GM08714 (cell line): Measurements from ENCODE around the gene C3orf49.
A peak's percentile ranks its signal among the peaks of the same experiment; 100 is the strongest.

ENCODE experiments used
- H3K4me3 ChIP-seq: fragments of 200-500 bp; sonication (Bioruptor generic); 2 replicates; pipeline ENCODE4 v1.5.1; 2014; ENCODE audit warnings: mild to moderate bottlenecking, low read length, inconsistent platforms
- ZNF274 ChIP-seq: IDR thresholded peaks from 2 replicates; pipeline ENCODE4 v1.6.1; 2012; ENCODE audit warnings: mild to moderate bottlenecking, low read depth, low read length

The C3orf49 gene

DNA sequence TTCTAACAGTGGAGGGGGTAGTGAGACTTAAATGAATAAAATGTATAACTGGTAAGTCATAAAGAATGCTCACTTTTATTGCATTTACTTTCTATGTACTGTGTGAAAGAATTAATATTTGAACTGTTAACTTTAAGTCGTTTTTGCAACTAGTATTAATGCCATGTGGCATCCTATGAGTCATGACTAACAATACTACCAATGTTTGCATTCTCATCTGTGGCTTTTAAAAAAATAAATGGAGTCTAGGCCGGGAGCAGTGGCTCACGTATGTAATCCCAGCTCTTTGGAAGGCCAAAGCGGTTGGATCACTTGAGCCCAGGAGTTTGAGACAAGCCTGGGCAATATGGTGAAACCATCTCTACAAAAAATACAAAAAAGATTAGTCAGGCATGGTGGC is 5.2 kb downstream of the C3orf49 start:
- TF ChIP-seq ZNF274: no peak
- H3K4me3 ChIP-seq: no peak overlapping the region

DNA sequence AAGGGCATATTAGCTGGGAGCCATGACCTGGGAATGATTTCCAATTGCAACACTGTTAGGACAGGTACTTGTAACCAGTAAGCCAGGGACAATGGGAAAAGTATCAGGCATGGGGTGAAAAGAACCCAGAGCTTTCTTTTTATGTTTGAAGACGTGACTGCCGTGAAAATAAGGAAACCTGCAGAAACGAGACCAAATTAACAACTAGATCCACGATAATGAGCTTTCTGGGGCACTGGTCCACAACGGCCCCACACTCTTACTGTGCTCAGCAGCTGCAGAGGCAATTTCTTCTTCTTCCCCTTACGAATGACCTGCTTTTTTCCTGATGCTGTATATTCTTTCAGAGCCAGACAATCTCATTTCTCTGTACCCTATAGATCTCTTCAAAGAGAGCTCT is 11.4 kb downstream of the C3orf49 start:
- H3K4me3 ChIP-seq: no peak overlapping the region
- TF ChIP-seq ZNF274: no peak

DNA sequence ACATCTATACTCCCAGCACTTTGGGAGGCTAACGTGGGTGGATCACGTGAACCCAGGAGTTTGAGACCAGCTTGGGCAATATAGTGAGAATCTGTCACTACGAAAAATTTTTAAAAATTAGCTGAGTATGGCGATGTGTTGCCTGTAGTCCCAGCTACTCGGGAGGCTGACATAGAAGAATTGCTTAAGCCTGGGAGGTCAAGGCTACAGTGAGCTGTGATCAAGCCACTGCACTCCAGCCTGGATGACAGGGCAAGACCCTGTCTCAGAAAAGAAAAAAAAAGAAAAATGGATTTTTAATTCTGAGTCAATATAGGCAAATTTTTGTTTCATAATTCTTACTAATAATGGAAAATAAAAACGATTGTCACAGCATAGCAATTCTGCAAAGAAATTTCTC is 13.3 kb downstream of the C3orf49 start:
- no peak for TF ChIP-seq ZNF274

DNA sequence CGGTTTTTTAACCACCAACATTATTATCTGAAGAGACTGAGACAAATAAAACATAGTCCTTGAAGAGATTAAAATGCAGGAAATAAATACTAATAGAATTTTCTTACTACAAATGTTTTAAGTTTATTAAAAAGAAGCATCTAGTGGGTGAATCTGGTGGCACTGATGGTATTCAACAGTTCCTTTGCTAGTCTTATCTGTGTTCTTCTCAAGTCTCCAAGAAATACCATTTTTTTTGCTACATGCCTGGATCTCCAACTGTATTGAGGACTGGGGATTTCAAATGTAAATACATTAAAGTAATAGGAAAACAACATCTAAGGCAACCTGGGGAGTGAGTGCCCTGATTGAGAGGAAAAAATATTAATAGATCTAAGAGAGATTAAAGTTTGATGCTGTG is 22.6 kb downstream of the C3orf49 start:
- H3K4me3 ChIP-seq: no peak overlapping the region
- no peak for TF ChIP-seq ZNF274

More for the DNA sequence above, 13.3 kb downstream of the C3orf49 start:
- no peak overlapping the region for H3K4me3 ChIP-seq

DNA sequence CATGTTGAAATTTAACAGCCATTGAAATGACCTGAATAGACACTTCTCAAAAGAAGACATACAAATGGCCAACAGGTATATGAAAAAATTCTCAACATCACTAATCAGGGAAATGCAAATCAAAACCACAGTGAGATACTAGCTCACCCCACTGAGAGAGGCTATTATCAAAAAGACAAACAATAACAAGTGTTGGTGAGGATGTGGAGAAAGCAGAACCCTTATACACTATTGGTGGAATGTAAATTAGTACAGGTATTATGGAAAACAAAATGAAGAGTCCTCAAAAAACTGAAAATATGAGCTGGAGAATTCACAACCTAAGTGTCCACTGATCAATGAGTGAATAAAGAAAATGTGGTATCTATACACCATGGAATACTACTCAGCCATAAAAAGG is 23.0 kb downstream of the C3orf49 start:
- no peak for TF ChIP-seq ZNF274
- no peak overlapping the region for H3K4me3 ChIP-seq

DNA sequence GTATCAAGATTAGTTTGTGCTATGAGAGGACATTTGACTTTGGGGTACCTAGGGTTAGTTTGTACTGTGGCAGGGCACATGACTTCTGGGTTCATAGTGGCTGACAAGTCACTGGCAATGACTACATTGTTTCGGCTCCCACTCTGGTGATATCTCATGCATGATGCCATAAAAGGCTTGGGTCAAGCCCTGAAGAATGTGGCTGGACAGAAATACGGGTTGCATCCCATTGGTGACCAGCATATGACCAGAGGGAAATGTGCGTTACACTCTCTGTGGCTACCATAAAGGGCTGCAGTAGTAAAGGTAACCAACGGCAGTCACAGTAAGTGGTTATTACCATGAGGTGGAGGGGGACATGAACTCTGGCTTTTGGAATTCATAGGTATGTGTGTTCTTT is 26.1 kb downstream of the C3orf49 start:
- TF ChIP-seq ZNF274: no peak

DNA sequence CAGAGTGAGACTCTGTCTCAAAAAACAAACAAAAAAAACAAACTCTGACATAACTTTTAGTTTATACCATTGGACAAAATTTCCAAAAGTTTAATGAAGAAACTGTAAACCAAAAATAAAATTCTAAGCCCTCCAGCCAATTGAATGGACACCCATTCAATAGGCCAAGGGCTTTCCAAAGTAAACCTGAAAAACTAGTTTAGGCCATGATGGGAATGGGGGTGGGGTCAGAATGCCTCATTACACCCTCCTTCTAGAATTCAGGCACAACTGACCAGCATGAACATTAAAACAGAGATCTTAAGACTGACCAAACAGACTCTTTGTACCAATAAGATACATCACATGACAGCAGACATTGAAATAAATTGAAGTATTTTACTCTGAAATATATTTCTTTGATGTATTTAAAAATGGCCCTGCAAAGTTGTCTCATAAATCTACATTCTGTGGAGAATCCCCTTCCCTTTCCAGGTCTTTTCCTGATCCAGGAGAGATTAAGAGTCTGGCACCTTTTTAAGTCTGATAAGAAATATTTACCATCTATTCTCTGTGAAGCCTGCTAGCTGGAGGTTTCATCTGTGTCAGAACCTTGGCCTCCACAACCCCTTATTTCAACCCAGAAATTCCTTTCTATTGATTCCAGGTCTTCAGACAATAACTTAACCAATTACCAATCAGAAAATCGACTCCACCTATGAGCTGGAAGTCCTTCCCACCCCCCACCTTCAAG is 28.8 kb downstream of the C3orf49 start:
- no peak for TF ChIP-seq ZNF274
- no peak overlapping the region for H3K4me3 ChIP-seq

More for the DNA sequence above, 26.1 kb downstream of the C3orf49 start:
- H3K4me3 ChIP-seq: no peak overlapping the region

DNA sequence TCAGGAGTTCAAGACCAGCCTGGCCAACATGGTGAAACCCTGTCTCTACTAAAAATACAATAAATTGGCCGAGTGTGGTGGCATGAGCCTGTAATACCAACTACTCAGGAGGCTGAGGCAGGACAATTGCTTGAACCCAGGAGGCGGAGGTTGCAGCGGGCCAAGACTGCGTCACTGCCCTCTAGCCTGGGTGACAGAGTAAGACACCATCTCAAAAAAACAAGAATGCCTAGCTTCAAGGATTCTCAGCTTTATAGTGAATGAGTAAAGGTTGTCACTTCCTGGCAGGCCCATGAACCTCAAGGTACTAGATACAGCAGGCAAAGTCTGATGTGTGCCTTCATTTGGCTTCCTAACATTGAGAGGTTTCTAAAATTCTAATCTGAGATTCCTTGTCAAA is 30.1 kb downstream of the C3orf49 start:
- no peak overlapping the region for H3K4me3 ChIP-seq
- TF ChIP-seq ZNF274: no peak

DNA sequence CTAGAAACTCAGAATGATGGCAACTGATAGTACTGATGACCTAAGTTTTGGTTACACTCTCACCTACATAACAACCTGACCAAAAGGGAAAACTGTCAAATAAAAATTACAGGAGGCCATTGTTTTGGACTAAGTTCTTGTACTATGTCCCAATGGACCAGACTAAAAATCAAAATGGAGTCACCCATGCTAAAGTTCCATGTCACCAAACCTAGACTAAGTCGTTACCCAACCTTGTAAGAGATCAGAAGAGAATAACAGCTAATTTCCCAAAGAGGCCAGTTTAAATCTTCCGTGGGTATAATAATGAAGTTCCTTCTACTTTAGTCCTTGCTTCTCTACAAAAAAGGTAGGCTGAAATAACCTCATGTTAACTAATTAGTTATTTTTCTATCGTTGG is 32.2 kb downstream of the C3orf49 start:
- H3K4me3 ChIP-seq: no peak overlapping the region
- TF ChIP-seq ZNF274: no peak

DNA sequence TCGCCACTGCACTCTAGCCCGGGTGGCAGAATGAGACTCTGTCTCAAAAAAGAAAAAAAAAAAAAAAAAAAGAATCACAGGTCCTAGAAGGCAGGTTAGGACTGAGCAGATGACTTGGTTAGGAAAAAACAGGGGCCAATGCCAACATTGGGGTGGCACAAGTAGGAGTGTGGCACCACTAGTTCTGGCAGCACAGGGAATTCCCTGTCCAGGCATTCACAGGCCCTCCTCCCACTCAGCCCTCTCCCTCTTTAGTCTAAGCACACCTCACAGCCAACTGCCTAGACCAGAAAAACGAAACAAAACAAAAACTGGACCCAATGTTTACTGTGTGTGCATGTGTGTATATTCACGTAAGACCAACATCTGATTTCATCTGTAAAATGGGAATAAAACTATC is 34.0 kb downstream of the C3orf49 start:
- TF ChIP-seq ZNF274: no peak

DNA sequence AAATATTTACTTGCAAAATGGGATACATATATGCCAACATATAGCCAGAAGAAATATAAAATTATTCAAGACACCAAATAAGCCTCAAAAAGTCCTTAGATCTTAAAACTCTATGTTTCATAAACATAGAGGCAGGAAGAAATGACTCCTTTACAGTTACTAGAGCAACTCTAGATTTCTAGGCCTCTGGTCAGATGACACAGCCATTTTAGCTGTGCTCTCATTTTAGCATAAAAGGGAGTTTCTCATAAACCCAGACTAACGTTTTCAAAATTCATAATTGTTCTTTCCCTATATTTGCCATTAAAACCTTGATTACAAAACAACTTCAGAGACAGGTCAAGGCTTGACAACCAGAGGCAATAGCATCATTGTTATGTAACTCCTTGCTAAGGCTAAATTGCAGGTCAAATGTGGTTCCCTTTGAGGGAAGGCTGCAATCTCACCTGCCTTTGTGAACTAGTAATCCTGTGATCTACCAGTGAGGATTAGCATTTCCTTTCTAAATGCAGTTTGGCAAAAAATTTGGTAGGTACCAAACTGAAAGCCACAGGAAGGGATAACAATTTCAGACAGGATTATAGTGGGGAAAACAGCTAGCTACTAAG is 36.3 kb downstream of the C3orf49 start:
- TF ChIP-seq ZNF274: no peak
- H3K4me3 ChIP-seq: no peak overlapping the region

More for the DNA sequence above, 34.0 kb downstream of the C3orf49 start:
- no peak overlapping the region for H3K4me3 ChIP-seq

DNA sequence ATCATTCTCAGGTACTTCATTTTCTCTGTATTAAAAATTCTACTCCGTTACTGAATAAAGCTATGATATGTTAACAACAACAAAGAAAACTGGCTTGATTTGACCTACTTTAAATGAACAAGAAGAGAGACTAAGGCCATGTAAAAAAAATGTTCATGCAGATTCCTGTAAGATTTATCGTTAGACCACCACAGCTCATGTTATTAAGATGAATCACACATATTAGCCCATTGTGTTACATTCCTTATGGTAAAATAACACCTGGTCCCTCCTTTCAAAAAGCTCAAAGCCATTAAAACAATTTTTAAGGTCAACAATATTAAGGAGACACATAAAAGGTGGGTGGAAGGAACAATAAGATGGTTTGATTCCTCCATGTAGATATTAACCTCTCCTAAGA is 38.2 kb downstream of the C3orf49 start:
- no peak overlapping the region for H3K4me3 ChIP-seq
- TF ChIP-seq ZNF274: no peak

DNA sequence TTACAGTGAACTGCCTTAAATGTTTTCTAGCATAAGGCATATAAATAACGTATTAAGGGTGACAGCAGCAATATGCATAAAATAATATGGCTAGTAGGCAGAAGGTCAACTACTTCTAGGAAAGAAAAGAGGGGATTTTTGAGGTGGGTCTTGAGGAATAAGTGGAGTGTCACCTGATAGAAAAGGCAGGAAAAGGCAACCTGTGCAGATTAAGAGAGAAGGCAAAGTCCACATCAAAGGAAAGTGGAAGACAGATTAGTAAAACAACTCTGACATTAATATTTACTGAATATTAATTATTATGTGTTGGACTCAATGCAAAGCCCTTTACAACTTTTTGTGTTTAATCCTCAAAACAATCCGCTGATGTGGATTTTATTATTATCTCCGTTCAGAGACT is 41.7 kb downstream of the C3orf49 start:
- no peak overlapping the region for H3K4me3 ChIP-seq
- no peak for TF ChIP-seq ZNF274

DNA sequence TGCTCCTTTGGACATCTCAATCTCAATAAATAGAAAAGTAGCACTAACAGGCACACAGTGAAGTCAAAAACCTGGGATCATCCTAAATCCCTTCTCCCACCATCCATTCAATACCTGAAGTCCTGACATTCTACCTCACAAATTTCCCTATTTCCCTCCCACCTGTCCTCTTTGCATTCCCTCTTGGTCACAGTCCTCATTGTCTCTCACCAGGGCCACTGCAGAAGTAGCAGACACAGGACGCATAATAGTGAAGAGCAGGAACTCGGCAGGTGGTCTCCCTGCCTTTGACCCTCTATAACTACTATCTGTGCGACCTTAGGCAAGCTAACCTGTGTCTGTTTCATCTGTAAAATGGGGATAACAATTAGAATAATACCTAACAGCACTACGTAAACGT is 42.2 kb downstream of the C3orf49 start:
- no peak overlapping the region for H3K4me3 ChIP-seq
- TF ChIP-seq ZNF274: no peak

DNA sequence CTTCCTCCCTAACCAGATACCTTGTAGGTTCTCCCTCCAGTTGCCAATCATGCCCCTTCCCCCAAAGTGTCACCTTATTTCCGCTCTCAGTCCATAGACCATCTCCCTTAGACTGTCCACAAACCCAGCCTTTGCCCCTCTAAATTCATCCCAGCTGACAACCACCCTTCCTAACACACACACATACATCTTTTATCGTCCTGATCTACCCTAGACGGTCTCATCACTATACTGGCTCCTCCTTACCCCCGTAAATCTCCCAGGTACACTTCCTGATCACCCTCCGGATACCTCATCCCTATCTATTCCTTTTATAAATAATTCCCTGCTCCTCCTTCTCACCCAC is 43.7 kb downstream of the C3orf49 start:
- H3K4me3 ChIP-seq: peak overlapping the region; percentile 92
- TF ChIP-seq ZNF274: no peak
